GM18870 (cell line): ENCODE data around the gene SLC29A1.
"Not testable (repeated sequence)": the region's sequence is repeated elsewhere in the genome, so short reads cannot be mapped to it uniquely, and the experiment has no call there.

ENCODE experiments used
- ATAC-seq: cut with Tn5 transposase; IDR thresholded peaks from one replicate; pipeline ENCODE4 v1.9.1; 2021; ENCODE audit warnings: moderate library complexity; ENCODE audit not compliant: unreplicated experiment

The SLC29A1 gene

GRCh38 chr6:44193307-44193910, 30.0 kb upstream of the SLC29A1 start:
- ATAC-seq, result no peak

GRCh38 chr6:44194326-44194725, 29.1 kb upstream of the SLC29A1 start:
- ATAC-seq, result no peak

GRCh38 chr6:44196351-44196750, 27.0 kb upstream of the SLC29A1 start:
- ATAC-seq, result not testable (repeated sequence)

- no peak for ATAC-seq
These were observed 24.7 kb upstream of the SLC29A1 start for GRCh38 chr6:44198684-44199083.

- no peak for ATAC-seq
These were observed 23.5 kb upstream of the SLC29A1 start for GRCh38 chr6:44199883-44200282.

- ATAC-seq, result no peak
These were observed 22.2 kb upstream of the SLC29A1 start for GRCh38 chr6:44201200-44201599.

GRCh38 chr6:44201638-44202303, 21.6 kb upstream of the SLC29A1 start:
- no peak for ATAC-seq

- no peak for ATAC-seq
These were observed 20.9 kb upstream of the SLC29A1 start for GRCh38 chr6:44202332-44202971.

- ATAC-seq, result no peak
These were observed 20.2 kb upstream of the SLC29A1 start for GRCh38 chr6:44202972-44203750.

- ATAC-seq, result no peak
These were observed 19.4 kb upstream of the SLC29A1 start for GRCh38 chr6:44203955-44204354.

GRCh38 chr6:44207966-44208365, 15.4 kb upstream of the SLC29A1 start:
- no peak for ATAC-seq

GRCh38 chr6:44211284-44211683, 12.1 kb upstream of the SLC29A1 start:
- ATAC-seq, result no peak

GRCh38 chr6:44214307-44214706, 9.1 kb upstream of the SLC29A1 start:
- ATAC-seq, result no peak

- no peak for ATAC-seq
These were observed 6.6 kb upstream of the SLC29A1 start, which contains the start of gene MYMX for GRCh38 chr6:44216677-44217331. TSS of gene MYMX (plus strand) at chr6:44216926. CDS start at chr6:44217472, 546 bp downstream.

- ATAC-seq, result no peak
These were observed 5.9 kb upstream of the SLC29A1 start for GRCh38 chr6:44217332-44218143.

GRCh38 chr6:44219053-44219814, 4.2 kb upstream of the SLC29A1 start:
- no peak for ATAC-seq

GRCh38 chr6:44219815-44220784, 3.3 kb upstream of the SLC29A1 start:
- no peak for ATAC-seq

GRCh38 chr6:44220913-44221290, 2.5 kb upstream of the SLC29A1 start:
- no peak for ATAC-seq
